Measurements from ENCODE around the gene THADA.

THADA gene

DNA sequence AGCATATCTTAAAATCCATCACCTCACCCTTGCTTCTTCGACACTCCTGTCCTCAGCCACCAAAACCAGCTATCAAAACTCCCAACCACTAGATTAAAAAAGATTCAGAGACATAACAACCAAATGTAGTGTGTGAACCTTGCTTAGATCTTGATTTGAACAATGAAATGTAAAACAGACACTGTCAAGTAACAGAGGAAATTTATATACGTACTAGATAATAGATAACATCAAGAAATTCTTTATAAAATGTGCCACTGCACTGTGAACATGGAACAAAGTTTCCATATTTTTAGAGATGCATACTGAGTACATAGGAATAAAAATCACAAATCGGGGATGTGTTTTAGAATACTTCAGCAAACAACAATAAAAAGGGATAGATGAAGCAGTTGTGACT lies 86.0 kb downstream of the THADA start:
- Histone ChIP-seq H3K9me3 (ENCODE audit: control insufficient read depth, insufficient read depth, low read depth, low read length) (no peaks in the 10 kb centered on the region), H3K4me3 (ENCODE audit: low read depth, low read length) (no peak overlapping the region), H3K4me1 (ENCODE audit: control insufficient read depth, insufficient read depth, low read length) (no peaks in the 10 kb centered on the region), H3K36me3 (ENCODE audit: control insufficient read depth in 2 of 2, insufficient read depth in 1 of 2, low read length in 2 of 2) (peaks cover 4 to 20% of the 10 kb centered on the region in 2 experiments; a peak in 2 of 3 replicates), H3K27ac (ENCODE audit: extremely low read depth, low read depth, low read length) (no peak overlapping the region)
- ChIA-PET CTCF (interaction anchor here (0.7 kb wide), 1 partner anchor 599 kb away, joined by 3 read pairs; no protein-coding TSS in a partner anchor), POLR2A (no interaction called here)
- TF ChIP-seq, protein P1, sequence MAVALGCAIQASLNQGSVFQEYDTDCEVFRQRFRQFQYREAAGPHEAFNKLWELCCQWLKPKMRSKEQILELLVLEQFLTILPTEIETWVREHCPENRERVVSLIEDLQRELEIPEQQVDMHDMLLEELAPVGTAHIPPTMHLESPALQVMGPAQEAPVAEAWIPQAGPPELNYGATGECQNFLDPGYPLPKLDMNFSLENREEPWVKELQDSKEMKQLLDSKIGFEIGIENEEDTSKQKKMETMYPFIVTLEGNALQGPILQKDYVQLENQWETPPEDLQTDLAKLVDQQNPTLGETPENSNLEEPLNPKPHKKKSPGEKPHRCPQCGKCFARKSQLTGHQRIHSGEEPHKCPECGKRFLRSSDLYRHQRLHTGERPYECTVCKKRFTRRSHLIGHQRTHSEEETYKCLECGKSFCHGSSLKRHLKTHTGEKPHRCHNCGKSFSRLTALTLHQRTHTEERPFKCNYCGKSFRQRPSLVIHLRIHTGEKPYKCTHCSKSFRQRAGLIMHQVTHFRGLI (tag by site-specific recombination; IDR thresholded peaks at IDR 0.05) = no peak
- no peak for TF ChIP-seq ZNF785 (tag by site-specific recombination; IDR thresholded peaks at IDR 0.05)
- TF ChIP-seq ZSCAN30 (tag by site-specific recombination; IDR thresholded peaks at IDR 0.05) = no peak

DNA sequence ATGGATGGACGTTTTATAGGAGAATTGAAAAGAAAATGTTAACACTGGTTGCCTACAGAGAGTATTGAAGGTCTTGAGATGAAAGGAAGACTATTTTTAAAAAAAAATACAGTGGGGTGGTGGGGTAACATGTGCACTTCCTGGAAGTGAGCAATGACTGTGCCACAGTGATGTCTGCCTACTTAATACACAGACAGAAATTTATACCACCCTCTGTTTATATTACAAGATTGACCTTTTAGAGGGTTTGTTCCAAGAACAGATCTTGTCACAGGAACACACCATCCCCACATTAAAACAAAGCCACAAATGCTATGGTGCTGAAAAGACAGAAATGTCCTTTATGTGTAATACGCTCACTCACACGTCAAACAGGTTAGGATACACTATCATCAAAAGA lies 87.6 kb downstream of the THADA start:
- H3K4me3 ChIP-seq (ENCODE audit: low read depth, low read length) = no peak overlapping the region
- no peak overlapping the region for H3K27ac ChIP-seq (ENCODE audit: extremely low read depth, low read depth, low read length)
- ChIA-PET POLR2A (no interaction called here), CTCF (no interaction called here)
- H3K36me3 ChIP-seq (ENCODE audit: control insufficient read depth in 2 of 2, insufficient read depth in 1 of 2, low read length in 2 of 2) = peaks cover 4 to 26% of the 10 kb centered on the region in 2 experiments; a peak in 2 of 3 replicates
- no peaks in the 10 kb centered on the region for H3K9me3 ChIP-seq (ENCODE audit: control insufficient read depth, insufficient read depth, low read depth, low read length)
- H3K4me1 ChIP-seq (ENCODE audit: control insufficient read depth, insufficient read depth, low read length) = no peaks in the 10 kb centered on the region
- TF ChIP-seq ZNF555 (tag by site-specific recombination; conservative IDR thresholded peaks at IDR 0.05) (no peak), ZNF10 (tag by site-specific recombination; IDR thresholded peaks at IDR 0.05) (no peak), ZNF660 (tag by site-specific recombination; IDR thresholded peaks at IDR 0.05) (no peak), BCL11A (tag by site-specific recombination; IDR thresholded peaks at IDR 0.05; ENCODE audit: low read depth) (no peak)

DNA sequence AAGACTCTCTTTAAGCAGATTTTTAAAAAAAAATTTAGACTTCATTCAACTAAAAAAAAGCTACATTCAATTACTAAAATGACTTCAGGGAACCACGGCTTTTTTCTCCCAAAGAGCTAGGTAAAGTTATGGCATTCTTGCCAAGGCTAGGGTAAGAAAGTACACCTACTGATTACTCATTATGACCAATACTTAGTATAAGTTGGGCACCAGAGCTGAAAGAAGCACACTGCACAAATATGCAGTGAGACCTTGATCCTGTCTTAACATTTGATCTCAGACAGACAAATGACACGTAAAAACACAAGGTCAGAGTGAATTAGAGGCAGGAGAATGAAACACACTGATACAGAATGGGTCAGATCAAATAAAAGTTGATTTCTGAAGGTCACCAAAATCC lies 88.7 kb downstream of the THADA start:
- ChIA-PET POLR2A (no interaction called here), CTCF (interaction anchor here (0.6 to 1.1 kb wide), 3 partner anchors 12 to 59 kb away, joined by 3 read pairs; no protein-coding TSS in a partner anchor)
- no peaks in the 10 kb centered on the region for H3K4me1 ChIP-seq (ENCODE audit: control insufficient read depth, insufficient read depth, low read length)
- no peaks in the 10 kb centered on the region for H3K9me3 ChIP-seq (ENCODE audit: control insufficient read depth, insufficient read depth, low read depth, low read length)
- H3K36me3 ChIP-seq (ENCODE audit: control insufficient read depth in 2 of 2, insufficient read depth in 1 of 2, low read length in 2 of 2) = peaks cover 4 to 25% of the 10 kb centered on the region in 2 experiments; a peak in 2 of 3 replicates
- H3K4me3 ChIP-seq (ENCODE audit: low read depth, low read length) = no peak overlapping the region
- no peak for TF ChIP-seq ZNF777 (tag by site-specific recombination; IDR thresholded peaks at IDR 0.05; ENCODE audit: borderline replicate concordance)
- TF ChIP-seq ZNF292 (tag by site-specific recombination; IDR thresholded peaks at IDR 0.05; ENCODE audit: borderline replicate concordance, low read depth) = no peak
- TF ChIP-seq, protein P2, sequence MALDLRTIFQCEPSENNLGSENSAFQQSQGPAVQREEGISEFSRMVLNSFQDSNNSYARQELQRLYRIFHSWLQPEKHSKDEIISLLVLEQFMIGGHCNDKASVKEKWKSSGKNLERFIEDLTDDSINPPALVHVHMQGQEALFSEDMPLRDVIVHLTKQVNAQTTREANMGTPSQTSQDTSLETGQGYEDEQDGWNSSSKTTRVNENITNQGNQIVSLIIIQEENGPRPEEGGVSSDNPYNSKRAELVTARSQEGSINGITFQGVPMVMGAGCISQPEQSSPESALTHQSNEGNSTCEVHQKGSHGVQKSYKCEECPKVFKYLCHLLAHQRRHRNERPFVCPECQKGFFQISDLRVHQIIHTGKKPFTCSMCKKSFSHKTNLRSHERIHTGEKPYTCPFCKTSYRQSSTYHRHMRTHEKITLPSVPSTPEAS (tag by site-specific recombination; IDR thresholded peaks at IDR 0.05) = no peak
- TF ChIP-seq ZNF549 (tag by site-specific recombination; IDR thresholded peaks at IDR 0.05) = no peak
- TF ChIP-seq, protein P3, sequence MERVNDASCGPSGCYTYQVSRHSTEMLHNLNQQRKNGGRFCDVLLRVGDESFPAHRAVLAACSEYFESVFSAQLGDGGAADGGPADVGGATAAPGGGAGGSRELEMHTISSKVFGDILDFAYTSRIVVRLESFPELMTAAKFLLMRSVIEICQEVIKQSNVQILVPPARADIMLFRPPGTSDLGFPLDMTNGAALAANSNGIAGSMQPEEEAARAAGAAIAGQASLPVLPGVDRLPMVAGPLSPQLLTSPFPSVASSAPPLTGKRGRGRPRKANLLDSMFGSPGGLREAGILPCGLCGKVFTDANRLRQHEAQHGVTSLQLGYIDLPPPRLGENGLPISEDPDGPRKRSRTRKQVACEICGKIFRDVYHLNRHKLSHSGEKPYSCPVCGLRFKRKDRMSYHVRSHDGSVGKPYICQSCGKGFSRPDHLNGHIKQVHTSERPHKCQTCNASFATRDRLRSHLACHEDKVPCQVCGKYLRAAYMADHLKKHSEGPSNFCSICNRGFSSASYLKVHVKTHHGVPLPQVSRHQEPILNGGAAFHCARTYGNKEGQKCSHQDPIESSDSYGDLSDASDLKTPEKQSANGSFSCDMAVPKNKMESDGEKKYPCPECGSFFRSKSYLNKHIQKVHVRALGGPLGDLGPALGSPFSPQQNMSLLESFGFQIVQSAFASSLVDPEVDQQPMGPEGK (tag by site-specific recombination; IDR thresholded peaks at IDR 0.05) = no peak
- no peak for TF ChIP-seq ZNF768 (tag by site-specific recombination; IDR thresholded peaks at IDR 0.05)
- H3K27ac ChIP-seq (ENCODE audit: extremely low read depth, low read depth, low read length) = no peak overlapping the region

DNA sequence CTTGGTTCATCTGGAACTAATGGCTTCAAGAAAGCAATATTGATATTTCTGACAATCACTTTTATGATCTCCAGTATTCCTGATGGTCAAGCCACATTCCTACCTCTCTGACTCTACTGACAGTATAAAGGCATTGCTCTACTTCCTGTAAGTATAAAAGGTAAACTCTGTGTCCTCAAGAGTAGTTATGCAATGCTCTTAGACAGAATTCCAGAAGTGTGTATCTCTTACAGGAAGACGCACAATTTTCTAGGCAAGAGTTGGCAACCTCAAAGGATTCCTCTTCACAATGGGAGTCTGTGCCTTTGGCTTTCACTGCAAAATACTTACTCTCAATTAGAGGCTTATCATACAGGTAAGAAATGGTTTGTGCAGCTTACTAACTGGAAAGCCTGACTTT lies 100.1 kb downstream of the THADA start:
- peaks cover 0 to 9% of the 10 kb centered on the region in 2 experiments; a peak in 1 of 3 replicates for H3K36me3 ChIP-seq (ENCODE audit: control insufficient read depth in 2 of 2, insufficient read depth in 1 of 2, low read length in 2 of 2)
- no peak overlapping the region for H3K4me3 ChIP-seq (ENCODE audit: low read depth, low read length)
- H3K4me1 ChIP-seq (ENCODE audit: control insufficient read depth, insufficient read depth, low read length) = no peaks in the 10 kb centered on the region
- no peak overlapping the region for H3K27ac ChIP-seq (ENCODE audit: extremely low read depth, low read depth, low read length)
- ChIA-PET POLR2A (no interaction called here), CTCF (no interaction called here)
- no peaks in the 10 kb centered on the region for H3K9me3 ChIP-seq (ENCODE audit: control insufficient read depth, insufficient read depth, low read depth, low read length)
- TF ChIP-seq ZNF621 (tag by site-specific recombination; IDR thresholded peaks at IDR 0.05) = no peak
- TF ChIP-seq SP7 (tag by site-specific recombination; IDR thresholded peaks at IDR 0.05) = no peak
- no peak for TF ChIP-seq GLIS2 (tag by site-specific recombination; IDR thresholded peaks at IDR 0.05)
- no peak for TF ChIP-seq ZNF248 (tag by site-specific recombination; IDR thresholded peaks at IDR 0.05)
- TF ChIP-seq ZFP69B (tag by site-specific recombination; IDR thresholded peaks at IDR 0.05) = no peak
- TF ChIP-seq, protein P4, sequence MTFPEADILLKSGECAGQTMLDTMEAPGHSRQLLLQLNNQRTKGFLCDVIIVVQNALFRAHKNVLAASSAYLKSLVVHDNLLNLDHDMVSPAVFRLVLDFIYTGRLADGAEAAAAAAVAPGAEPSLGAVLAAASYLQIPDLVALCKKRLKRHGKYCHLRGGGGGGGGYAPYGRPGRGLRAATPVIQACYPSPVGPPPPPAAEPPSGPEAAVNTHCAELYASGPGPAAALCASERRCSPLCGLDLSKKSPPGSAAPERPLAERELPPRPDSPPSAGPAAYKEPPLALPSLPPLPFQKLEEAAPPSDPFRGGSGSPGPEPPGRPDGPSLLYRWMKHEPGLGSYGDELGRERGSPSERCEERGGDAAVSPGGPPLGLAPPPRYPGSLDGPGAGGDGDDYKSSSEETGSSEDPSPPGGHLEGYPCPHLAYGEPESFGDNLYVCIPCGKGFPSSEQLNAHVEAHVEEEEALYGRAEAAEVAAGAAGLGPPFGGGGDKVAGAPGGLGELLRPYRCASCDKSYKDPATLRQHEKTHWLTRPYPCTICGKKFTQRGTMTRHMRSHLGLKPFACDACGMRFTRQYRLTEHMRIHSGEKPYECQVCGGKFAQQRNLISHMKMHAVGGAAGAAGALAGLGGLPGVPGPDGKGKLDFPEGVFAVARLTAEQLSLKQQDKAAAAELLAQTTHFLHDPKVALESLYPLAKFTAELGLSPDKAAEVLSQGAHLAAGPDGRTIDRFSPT (tag by site-specific recombination; IDR thresholded peaks at IDR 0.05) = no peak
- TF ChIP-seq ZNF174 (tag by site-specific recombination; IDR thresholded peaks at IDR 0.05) = no peak
- TF ChIP-seq PRDM1 (tag by site-specific recombination; IDR thresholded peaks at IDR 0.05) = no peak

Measured in HEK293 (cell line).